ENCODE data around the gene BRD9.

The BRD9 gene

DNA sequence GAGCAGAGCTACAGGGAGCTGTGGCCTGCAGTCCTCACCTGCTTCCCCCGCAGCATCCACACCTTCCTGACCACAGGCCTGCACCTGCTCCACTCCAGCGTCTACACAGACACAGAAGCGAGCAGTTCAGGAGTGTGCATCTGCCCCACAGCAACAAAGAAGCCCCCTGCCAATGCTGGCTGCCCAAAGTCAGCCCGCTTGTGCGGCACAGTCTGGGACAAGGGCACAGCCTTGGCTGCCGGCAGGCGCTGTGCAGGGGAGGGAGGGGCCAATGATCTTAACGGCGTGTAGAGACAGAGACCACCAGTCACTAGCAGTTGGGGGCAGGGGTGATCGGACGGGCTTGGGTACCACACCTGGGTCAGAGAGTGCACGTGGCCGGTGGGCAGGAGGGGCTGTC is 6.6 kb downstream of the BRD9 start:
- DNase-seq (ENCODE audit: extremely low read depth, low read depth), result no peak
- TF ChIP-seq, protein P1, sequence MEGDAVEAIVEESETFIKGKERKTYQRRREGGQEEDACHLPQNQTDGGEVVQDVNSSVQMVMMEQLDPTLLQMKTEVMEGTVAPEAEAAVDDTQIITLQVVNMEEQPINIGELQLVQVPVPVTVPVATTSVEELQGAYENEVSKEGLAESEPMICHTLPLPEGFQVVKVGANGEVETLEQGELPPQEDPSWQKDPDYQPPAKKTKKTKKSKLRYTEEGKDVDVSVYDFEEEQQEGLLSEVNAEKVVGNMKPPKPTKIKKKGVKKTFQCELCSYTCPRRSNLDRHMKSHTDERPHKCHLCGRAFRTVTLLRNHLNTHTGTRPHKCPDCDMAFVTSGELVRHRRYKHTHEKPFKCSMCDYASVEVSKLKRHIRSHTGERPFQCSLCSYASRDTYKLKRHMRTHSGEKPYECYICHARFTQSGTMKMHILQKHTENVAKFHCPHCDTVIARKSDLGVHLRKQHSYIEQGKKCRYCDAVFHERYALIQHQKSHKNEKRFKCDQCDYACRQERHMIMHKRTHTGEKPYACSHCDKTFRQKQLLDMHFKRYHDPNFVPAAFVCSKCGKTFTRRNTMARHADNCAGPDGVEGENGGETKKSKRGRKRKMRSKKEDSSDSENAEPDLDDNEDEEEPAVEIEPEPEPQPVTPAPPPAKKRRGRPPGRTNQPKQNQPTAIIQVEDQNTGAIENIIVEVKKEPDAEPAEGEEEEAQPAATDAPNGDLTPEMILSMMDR (IDR thresholded peaks at IDR 0.05; ENCODE audit: low read depth, low read length), result no peak

DNA sequence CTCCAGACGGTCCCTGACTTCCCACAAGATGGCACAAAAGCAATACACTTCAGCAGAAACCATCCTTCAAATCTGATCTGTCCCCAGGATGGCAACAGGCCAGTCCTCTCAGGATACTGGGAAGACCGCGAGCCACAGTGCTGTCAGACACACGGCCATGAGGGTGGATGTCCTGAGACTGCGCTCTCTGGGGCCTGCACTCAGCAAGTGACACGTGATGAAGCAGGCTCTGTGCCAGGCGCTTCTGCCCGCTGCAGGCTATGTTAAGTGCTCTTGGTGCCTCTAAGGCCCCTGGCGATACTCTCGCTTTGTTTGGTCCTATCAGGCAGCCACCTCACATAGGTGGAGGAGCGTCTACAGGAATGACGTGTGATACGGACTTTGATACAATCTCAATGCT is 7.1 kb downstream of the BRD9 start:
- DNase-seq (ENCODE audit: extremely low read depth, low read depth), result no peak

DNA sequence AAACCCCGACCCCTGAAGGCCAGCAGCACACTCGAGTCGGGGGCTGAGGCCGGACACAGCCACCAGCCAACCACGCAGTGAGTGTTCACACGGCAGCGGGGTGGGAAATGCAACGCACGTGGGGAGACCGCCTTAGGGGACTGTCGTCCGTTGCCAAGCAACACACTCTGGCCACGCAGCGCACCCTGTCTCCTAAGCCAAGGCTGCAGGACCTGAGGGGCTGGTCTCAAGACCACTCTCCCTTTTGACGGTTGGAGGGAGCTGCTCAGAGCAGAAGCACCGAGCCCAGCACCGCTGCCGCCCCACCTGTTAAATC is 7.5 kb downstream of the BRD9 start:
- TF ChIP-seq, protein P1 (IDR thresholded peaks at IDR 0.05; ENCODE audit: low read depth, low read length), result no peak
- DNase-seq (ENCODE audit: extremely low read depth, low read depth), result no peak

More for the DNA sequence above, 7.1 kb downstream of the BRD9 start:
- TF ChIP-seq, protein P1 (IDR thresholded peaks at IDR 0.05; ENCODE audit: low read depth, low read length), result no peak

DNA sequence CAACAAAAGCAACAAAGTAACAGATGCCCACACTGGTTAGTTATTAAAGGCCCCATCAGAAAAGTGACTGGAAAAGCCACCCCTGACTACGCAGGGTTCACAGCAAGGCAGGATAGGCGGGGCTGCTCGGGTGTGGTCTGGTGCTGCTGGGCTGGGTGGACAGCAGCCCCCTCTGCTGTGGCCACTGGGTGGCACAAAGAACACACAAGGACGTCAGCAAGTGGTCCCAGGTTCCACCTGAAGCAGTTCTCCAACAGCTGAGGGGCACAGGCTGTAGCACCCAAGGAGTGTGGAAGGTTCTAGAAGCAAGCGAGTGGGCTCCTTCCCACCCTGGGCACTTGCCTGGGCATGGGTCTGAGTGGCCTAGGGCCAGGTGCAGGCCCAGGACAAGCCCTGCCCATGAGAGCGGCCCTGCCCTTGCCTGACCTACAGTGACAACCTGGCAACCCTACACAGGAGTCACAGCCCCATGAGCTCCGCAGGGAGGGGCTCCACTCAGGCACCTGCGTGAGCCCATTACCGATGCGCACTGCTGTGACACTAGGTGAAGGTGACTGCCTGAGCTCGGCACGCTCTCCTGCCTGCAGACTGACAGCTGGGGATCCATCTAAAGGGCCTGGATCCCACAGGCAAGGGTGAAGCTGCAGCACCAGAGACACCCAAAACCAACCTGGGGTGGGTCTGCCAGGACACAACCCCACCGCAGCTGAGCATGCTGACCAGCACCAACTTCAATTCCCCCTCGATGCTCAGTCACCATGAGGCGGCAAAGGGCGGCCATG is 8.1 kb downstream of the BRD9 start:
- TF ChIP-seq, protein P1 (IDR thresholded peaks at IDR 0.05; ENCODE audit: low read depth, low read length), result no peak

DNA sequence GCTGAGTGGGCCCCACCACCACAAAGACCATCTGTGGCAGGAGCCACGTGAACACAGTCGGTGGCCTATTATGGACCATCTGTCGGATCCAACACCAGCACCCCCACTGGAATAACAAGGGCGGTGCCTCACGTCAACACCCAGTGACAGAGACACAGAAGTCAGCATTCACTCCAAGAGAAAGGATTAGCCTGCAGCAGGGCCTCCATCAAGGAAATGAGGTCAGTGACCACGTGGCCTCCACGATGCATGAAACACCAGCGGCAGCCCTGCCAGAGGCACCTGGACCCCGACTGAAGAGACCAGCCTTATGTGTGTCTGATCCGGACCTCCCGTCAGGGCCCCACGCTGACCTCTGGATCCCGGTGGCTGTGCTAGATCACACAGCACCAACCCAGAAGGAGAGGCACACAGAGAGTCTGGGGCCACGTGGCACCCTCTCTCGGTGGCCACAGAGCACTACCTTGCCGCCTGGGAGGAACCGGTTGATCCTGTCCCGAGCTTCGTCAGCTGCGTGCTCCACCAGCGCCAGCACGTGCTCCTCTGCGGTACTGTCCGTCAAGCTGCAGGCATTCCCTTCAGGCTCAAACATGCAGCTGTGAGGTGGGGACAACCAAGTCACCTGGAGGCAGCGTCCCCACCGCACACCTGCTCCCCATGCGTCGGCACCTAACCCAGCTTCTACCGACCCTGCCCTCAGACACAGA is 9.0 kb downstream of the BRD9 start:
- TF ChIP-seq, protein P1 (IDR thresholded peaks at IDR 0.05; ENCODE audit: low read depth, low read length), result no peak
- no peak for DNase-seq (ENCODE audit: extremely low read depth, low read depth)

More for the DNA sequence above, 8.1 kb downstream of the BRD9 start:
- DNase-seq (ENCODE audit: extremely low read depth, low read depth), result no peak

DNA sequence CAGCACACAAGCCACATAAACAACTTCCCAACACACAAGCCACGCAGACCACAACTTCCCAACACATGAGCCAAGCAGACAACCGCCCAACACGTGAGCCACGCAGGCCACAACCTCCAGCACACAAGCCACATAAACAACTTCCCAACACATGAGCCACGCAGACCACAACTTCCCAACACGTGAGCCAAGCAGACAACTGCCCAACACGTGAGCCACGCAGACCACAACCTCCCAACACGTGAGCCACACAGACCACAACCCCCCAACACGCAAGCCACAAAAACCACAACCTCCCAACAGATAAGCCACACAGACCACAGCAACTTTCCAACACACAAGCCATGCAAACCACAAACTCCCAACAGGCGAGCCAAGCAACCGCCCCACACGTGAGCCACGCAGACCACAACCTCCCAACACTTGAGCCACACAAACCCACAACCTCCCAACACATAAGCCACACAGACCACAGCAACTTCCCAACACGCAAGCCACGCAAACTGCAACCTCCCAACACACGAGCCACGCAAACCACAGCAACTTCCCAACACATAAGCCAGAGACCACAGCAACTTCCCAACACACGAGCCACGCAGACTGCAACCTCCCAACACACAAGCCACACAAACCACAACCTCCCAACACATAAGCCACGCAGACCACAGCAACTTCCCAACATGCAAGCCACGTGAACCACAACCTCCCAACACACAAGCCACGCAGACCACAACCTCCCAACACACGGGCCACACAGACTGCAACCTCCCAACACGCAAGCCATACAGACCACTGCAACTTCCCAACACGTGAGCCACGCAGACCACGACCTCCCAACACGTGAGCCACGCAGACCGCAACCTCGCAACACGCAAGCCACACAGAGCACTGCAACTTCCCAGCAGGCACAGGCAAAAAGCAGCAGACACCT is 10.1 kb downstream of the BRD9 start:
- no peak for DNase-seq (ENCODE audit: extremely low read depth, low read depth)
- TF ChIP-seq, protein P1 (IDR thresholded peaks at IDR 0.05; ENCODE audit: low read depth, low read length), result no peak
